ENCODE data around the gene NTSR2.

DNA sequence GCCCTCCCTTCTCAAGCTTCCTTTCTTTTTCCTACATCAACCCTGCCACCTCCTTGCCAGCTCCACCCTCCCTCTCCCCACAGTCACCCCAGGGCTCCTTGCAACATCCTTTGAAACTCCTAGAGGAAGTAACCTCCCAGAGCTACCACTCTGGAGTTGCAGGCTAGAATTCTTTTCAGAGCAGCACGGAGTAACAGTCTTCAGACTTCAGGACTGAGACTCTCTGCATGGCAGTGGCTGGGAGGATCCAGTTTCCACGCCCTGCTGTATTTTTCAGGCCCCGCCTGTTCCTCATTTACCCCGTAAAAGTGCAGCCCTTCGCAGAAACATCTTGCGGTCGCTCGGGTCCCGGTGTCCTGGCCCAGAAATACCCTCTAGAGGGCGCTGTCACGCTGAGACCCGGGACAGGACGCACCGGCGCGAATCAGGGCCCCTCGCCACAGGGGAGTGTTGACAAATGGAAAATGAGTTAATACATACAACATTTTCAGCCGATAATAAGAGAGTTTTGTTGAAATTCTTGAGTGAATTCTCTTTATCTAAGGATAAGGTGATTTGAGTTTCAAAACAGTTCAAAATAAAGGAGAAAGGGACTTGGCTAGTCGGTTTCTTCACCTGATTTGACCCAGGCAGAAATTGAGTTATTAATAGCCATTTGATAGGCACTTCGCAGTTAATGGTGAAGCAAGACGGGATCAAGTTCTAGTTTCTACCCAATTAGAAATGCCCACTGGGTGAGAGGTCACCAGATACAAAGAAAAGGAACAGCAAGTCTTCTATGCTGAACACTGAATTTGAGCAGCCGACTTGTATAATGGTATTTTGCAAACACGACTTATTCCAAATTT is 18.5 kb upstream of the NTSR2 start:
- TF ChIP-seq POLR2AphosphoS5 (IDR thresholded peaks at IDR 0.05; ENCODE audit: low read depth, low read length) (no peak), POLR2A (IDR thresholded peaks at IDR 0.05; ENCODE audit: low read depth, low read length) (no peak)
